HEK293 (cell line): ENCODE results near the gene GTF2IRD1.

Experiments used
- BCL11A ChIP-seq: fragments of 450-650 bp; formaldehyde crosslinking; IDR thresholded peaks from 2 replicates; pipeline ENCODE4 v1.5.1; 2016; ENCODE audit warnings: low read depth, missing biosample characterization, missing genetic modification characterization
- GLIS2 ChIP-seq: fragments of 450-650 bp; formaldehyde crosslinking; IDR thresholded peaks from 2 replicates; pipeline ENCODE4 v1.5.1; 2016; ENCODE audit warnings: missing biosample characterization, missing genetic modification characterization
- KLF8 ChIP-seq: fragments of 450-650 bp; formaldehyde crosslinking; IDR thresholded peaks from 2 replicates; pipeline ENCODE4 v1.5.1; 2016; ENCODE audit warnings: missing biosample characterization, missing genetic modification characterization
- MYNN ChIP-seq: fragments of 450-650 bp; formaldehyde crosslinking; IDR thresholded peaks from 2 replicates; pipeline ENCODE4 v1.5.1; 2016; ENCODE audit warnings: missing biosample characterization, missing genetic modification characterization, borderline replicate concordance
- PRDM1 ChIP-seq: fragments of 450-650 bp; formaldehyde crosslinking; IDR thresholded peaks from 2 replicates; pipeline ENCODE4; 2016; ENCODE audit warnings: missing biosample characterization, missing genetic modification characterization
- SP7 ChIP-seq: fragments of 450-650 bp; formaldehyde crosslinking; IDR thresholded peaks from 2 replicates; pipeline ENCODE4 v1.5.1; 2016; ENCODE audit warnings: missing biosample characterization, missing genetic modification characterization
- ZBTB17 ChIP-seq: fragments of 450-650 bp; formaldehyde crosslinking; IDR thresholded peaks from 2 replicates; pipeline ENCODE4 v1.5.1; 2016; ENCODE audit warnings: missing biosample characterization, missing genetic modification characterization
- ZBTB6 ChIP-seq: fragments of 450-650 bp; formaldehyde crosslinking; IDR thresholded peaks from 2 replicates; pipeline ENCODE4 v1.5.1; 2017; ENCODE audit warnings: missing biosample characterization, missing genetic modification characterization
- ZFHX2 ChIP-seq: fragments of 450-650 bp; formaldehyde crosslinking; conservative IDR thresholded peaks from 2 replicates; pipeline ENCODE4 v1.5.1; 2016; ENCODE audit warnings: missing biosample characterization, missing genetic modification characterization
- ZFP69B ChIP-seq: fragments of 450-650 bp; formaldehyde crosslinking; IDR thresholded peaks from 2 replicates; pipeline ENCODE4 v1.5.1; 2016; ENCODE audit warnings: missing biosample characterization, missing genetic modification characterization
- ZNF488 ChIP-seq: fragments of 450-650 bp; formaldehyde crosslinking; IDR thresholded peaks from 2 replicates; pipeline ENCODE4 v1.5.1; 2016; ENCODE audit warnings: missing biosample characterization, missing genetic modification characterization
- ZNF510 ChIP-seq: fragments of 450-650 bp; formaldehyde crosslinking; IDR thresholded peaks from 2 replicates; pipeline ENCODE4 v1.5.1; 2018; ENCODE audit warnings: mild to moderate bottlenecking, missing genetic modification characterization, missing biosample characterization; ENCODE audit not compliant: insufficient replicate concordance
- ZSCAN30 ChIP-seq: fragments of 450-650 bp; IDR thresholded peaks from 2 replicates; pipeline ENCODE4 v1.5.1; 2018; ENCODE audit warnings: missing biosample characterization, mild to moderate bottlenecking, missing genetic modification characterization, moderate library complexity
- TF ChIP-seq, protein P1 (sequence below): fragments of 450-650 bp; formaldehyde crosslinking; optimal IDR thresholded peaks from 2 replicates; pipeline ENCODE3; 2016; ENCODE audit warnings: missing biosample characterization, mild to moderate bottlenecking, missing genetic modification characterization
- TF ChIP-seq, protein P2 (sequence below): fragments of 450-650 bp; formaldehyde crosslinking; IDR thresholded peaks from 2 replicates; pipeline ENCODE4 v1.5.1; 2016; ENCODE audit warnings: missing biosample characterization, missing genetic modification characterization
- TF ChIP-seq, protein P3 (sequence below): fragments of 450-650 bp; formaldehyde crosslinking; conservative IDR thresholded peaks from 2 replicates; pipeline ENCODE4 v1.5.1; 2016; ENCODE audit warnings: low read depth, missing biosample characterization, missing genetic modification characterization
- TF ChIP-seq, protein P4 (sequence below): fragments of 450-650 bp; formaldehyde crosslinking; IDR thresholded peaks from 2 replicates; pipeline ENCODE4 v1.5.1; 2016; ENCODE audit warnings: missing biosample characterization, missing genetic modification characterization

GTF2IRD1 gene

GRCh38 chr7:74606101-74606908, 152.6 kb downstream of the GTF2IRD1 start (continued):
- TF ChIP-seq, protein P1, sequence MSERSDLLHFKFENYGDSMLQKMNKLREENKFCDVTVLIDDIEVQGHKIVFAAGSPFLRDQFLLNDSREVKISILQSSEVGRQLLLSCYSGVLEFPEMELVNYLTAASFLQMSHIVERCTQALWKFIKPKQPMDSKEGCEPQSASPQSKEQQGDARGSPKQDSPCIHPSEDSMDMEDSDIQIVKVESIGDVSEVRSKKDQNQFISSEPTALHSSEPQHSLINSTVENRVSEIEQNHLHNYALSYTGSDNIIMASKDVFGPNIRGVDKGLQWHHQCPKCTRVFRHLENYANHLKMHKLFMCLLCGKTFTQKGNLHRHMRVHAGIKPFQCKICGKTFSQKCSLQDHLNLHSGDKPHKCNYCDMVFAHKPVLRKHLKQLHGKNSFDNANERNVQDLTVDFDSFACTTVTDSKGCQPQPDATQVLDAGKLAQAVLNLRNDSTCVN (tag by site-specific recombination) = peak; percentile 61
- TF ChIP-seq MYNN (tag by site-specific recombination) (no peak), ZBTB17 (tag by site-specific recombination) (peak; percentile 48; the same call in 1 of the 2 replicates), KLF8 (0 out of 2 replicates have a peak, but pooled peaks have one; percentile 17), ZNF510 (tag by site-specific recombination) (no peak), ZFP69B (tag by site-specific recombination) (peak; percentile 74), ZFHX2 (tag by site-specific recombination) (peak; percentile 43; the same call in 1 of the 2 replicates), SP7 (tag by site-specific recombination) (0 out of 2 replicates have a peak, but pooled peaks have one; percentile 18), GLIS2 (tag by site-specific recombination) (peak; percentile 60; the same call in 1 of the 2 replicates), BCL11A (no peak), ZNF488 (no peak), PRDM1 (tag by site-specific recombination) (no peak), ZBTB6 (tag by site-specific recombination) (peak; percentile 42; the same call in 1 of the 2 replicates), ZSCAN30 (tag by site-specific recombination) (0 out of 2 replicates have a peak, but pooled peaks have one; percentile 42)
- TF ChIP-seq, protein P2, sequence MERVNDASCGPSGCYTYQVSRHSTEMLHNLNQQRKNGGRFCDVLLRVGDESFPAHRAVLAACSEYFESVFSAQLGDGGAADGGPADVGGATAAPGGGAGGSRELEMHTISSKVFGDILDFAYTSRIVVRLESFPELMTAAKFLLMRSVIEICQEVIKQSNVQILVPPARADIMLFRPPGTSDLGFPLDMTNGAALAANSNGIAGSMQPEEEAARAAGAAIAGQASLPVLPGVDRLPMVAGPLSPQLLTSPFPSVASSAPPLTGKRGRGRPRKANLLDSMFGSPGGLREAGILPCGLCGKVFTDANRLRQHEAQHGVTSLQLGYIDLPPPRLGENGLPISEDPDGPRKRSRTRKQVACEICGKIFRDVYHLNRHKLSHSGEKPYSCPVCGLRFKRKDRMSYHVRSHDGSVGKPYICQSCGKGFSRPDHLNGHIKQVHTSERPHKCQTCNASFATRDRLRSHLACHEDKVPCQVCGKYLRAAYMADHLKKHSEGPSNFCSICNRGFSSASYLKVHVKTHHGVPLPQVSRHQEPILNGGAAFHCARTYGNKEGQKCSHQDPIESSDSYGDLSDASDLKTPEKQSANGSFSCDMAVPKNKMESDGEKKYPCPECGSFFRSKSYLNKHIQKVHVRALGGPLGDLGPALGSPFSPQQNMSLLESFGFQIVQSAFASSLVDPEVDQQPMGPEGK (tag by site-specific recombination) = peak; percentile 35
- TF ChIP-seq, protein P3, sequence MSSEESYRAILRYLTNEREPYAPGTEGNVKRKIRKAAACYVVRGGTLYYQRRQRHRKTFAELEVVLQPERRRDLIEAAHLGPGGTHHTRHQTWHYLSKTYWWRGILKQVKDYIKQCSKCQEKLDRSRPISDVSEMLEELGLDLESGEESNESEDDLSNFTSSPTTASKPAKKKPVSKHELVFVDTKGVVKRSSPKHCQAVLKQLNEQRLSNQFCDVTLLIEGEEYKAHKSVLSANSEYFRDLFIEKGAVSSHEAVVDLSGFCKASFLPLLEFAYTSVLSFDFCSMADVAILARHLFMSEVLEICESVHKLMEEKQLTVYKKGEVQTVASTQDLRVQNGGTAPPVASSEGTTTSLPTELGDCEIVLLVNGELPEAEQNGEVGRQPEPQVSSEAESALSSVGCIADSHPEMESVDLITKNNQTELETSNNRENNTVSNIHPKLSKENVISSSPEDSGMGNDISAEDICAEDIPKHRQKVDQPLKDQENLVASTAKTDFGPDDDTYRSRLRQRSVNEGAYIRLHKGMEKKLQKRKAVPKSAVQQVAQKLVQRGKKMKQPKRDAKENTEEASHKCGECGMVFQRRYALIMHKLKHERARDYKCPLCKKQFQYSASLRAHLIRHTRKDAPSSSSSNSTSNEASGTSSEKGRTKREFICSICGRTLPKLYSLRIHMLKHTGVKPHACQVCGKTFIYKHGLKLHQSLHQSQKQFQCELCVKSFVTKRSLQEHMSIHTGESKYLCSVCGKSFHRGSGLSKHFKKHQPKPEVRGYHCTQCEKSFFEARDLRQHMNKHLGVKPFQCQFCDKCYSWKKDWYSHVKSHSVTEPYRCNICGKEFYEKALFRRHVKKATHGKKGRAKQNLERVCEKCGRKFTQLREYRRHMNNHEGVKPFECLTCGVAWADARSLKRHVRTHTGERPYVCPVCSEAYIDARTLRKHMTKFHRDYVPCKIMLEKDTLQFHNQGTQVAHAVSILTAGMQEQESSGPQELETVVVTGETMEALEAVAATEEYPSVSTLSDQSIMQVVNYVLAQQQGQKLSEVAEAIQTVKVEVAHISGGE (tag by site-specific recombination) = 0 out of 2 replicates have a peak, but pooled peaks have one; percentile 25
- TF ChIP-seq, protein P4, sequence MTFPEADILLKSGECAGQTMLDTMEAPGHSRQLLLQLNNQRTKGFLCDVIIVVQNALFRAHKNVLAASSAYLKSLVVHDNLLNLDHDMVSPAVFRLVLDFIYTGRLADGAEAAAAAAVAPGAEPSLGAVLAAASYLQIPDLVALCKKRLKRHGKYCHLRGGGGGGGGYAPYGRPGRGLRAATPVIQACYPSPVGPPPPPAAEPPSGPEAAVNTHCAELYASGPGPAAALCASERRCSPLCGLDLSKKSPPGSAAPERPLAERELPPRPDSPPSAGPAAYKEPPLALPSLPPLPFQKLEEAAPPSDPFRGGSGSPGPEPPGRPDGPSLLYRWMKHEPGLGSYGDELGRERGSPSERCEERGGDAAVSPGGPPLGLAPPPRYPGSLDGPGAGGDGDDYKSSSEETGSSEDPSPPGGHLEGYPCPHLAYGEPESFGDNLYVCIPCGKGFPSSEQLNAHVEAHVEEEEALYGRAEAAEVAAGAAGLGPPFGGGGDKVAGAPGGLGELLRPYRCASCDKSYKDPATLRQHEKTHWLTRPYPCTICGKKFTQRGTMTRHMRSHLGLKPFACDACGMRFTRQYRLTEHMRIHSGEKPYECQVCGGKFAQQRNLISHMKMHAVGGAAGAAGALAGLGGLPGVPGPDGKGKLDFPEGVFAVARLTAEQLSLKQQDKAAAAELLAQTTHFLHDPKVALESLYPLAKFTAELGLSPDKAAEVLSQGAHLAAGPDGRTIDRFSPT (tag by site-specific recombination) = peak; percentile 96
